ENCODE results near the gene DACT2.
"Not testable (repeated sequence)": the region's sequence is repeated elsewhere in the genome, so short reads cannot be mapped to it uniquely, and the experiment has no call there.

Gene DACT2

DNA sequence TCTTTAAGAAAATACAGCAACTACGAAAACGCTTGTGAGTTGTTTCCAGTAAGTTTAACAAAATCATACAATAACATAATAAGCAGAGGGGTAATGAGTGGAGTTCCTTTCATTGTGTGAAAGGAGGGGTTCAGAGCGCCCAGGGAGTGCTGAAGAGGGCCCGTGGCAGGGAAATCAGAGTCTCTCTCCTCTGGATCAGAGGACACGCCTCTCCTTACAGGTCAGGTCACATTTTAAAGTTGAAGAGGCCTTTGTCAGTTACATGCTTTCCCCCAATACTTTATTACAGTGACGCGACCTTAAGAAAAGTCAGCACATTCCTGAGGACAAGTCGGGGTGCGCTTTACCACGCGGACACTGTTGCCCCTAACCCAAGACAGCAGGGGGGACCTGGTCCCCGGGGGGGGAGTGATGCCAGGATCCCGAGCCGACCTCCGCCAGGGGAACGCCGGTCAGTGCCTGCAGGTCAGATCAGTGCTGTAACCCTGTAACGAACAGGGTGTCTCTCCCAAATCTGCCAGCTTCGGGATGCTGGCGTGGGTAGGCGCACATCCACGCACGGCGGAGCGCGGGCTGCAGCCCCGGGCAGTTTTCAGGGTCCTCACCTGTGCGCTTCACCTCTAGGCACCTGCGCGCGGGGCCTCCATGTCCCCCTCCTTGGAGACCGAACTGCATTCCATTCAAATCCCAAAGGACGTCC, 848 bp downstream of the DACT2 start:
- DNase-seq (ENCODE audit: low read depth) = no peak

DNA sequence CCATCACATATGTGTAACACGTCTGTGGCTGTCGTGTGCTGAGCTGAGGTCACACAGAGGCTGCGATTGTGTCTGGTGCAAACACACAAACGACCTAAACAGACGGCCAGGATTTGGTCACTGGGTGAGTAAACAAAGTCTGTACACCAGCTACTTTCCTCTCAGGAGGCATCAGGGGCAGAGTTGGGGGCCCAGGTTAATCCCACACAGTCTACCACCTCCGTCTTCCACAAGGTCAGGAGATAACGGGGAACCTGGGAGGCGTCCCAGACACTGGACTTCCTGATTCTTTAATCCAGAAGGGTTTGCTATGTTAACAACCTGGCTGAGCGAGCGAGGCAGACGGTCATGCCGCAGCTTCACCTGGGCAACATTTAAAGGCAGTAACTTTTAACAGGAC, 1.5 kb downstream of the DACT2 start:
- no peak for DNase-seq (ENCODE audit: low read depth)

DNA sequence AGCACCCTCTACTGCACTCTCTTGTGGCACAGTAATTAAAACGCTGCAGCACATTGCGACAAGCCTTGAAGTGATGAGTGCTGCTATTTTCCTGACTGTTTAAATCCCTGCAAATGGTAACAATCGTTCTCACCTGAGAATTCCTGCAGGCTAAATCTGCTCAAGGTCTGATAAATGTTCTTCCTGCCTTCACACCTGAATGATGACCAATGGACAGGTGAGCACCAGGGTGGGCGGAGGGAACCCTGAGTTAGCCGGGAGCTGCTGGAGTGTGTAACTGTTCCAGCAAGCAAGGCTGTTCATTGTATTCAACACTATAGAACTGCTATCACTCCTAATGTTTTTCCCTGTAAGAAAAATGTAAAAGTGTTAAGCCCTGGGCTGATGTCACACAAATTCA, 4.0 kb downstream of the DACT2 start:
- DNase-seq (ENCODE audit: low read depth) = no peak

DNA sequence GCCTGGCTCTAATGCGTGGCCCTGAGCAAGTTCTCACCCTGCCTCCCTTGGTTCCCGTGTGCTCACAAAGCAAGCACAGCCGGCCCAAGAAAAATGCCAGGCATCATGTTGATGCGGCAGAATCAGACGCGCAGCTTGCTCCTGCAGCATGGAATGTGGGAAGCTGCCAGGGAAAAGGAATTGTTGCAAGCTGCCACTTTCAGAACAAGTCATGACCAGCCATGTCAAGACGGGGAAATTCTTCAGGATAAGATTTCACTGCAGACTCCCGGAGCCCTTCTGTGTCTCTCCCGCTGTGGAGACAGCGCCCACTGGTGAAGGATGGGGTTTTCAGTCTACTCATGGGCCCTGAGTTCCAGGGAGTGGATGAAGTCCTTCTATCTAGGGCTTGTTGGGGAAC, 4.6 kb downstream of the DACT2 start:
- DNase-seq (ENCODE audit: low read depth) = peak; percentile 34

DNA sequence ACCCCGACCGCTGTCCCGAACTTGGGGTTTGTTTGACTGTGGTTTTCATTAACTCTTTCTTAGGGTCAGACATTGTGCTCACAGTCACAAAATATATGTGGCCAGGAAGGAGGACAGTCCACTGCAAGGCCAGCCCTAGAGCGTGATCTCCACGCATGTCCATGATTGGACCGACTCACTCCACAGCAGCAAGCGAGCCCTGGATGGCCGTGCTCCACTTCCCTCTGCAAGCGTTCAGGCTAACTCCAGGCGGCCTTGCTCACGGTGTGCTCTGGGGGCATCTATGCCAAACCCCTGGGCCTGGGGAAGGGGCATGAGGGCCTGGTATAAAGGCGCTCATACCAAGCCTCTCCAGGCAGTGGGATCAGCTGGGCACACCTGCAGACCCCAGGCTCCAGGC, 5.6 kb downstream of the DACT2 start:
- no peak for DNase-seq (ENCODE audit: low read depth)

DNA sequence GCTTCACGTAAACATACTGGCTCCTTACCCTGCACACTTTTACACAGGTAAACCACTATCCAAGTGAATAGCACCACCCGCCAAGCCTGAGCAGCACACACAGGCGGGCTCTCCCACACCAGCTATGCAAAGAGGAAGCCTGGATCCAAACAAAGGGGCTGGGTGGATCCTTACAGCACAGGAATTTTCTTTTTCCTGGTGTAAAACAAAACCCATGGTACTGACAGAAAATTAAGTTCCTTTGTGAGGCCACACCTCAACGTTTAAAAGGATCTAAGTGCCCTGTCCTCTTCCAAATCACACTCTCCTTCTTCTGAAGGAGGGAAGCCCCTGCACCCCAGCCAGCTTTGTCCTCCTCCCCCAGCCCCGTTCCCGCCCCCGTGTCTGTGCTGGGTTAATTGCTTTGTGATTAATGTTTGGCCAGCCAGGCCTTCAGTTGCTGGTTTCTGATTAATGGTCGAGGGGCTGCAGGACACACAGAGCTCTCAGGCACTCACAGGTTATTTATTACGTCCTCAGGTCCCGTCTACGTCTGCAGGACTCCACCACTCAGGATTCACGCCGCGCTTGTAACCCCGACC, 6.1 kb downstream of the DACT2 start:
- DNase-seq (ENCODE audit: low read depth) = no peak

DNA sequence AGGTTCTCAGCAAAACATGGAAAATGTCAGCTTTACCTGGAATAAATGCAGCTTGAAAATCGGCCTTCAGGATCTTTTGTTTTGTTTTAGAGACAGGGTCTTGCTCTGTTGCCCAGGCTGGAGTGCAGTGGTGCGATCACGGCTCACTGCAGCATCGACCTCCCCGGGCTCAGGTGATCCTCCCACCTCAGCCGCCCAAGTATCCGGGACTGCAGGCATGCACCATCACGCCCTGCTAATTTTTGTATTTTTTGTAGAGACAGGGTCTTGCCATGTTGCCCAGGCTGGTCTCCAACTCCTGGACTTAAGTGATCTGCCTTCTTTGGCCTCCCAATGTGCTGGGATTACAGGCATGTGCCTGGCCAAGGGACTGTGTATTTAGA, 7.5 kb downstream of the DACT2 start:
- not testable (repeated sequence) for DNase-seq (ENCODE audit: low read depth)

DNA sequence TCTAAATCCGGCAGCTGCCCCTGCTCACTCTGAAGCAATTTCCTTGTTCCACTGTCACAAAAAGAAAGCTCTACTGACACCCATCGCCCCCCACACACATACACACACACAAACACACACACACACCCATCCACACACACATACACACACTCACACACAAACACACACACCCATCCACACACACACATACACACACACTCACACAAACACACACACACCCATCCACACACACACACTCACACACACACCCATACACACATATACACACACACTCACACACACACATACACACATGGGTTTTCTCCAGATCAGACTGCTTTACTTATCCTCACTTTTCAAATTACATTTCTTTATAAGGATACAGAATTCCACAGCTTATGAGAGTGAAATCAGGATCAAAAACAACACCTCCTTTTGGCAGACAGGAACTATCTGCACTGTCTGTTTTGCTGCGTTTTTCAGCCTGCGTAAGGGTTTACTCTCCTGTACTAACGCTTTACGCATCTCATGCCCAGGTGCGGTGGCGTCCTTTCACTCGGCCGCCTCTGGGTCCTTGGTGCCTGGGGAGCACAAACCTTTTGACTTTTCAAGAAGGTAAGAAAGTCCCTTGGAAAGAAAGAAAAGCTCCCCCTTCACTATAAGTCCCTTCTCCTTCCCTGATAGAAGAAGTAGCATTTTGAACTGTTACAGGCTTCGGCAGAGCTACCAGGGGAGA, 8.0 kb downstream of the DACT2 start:
- DNase-seq (ENCODE audit: low read depth) = no peak

DNA sequence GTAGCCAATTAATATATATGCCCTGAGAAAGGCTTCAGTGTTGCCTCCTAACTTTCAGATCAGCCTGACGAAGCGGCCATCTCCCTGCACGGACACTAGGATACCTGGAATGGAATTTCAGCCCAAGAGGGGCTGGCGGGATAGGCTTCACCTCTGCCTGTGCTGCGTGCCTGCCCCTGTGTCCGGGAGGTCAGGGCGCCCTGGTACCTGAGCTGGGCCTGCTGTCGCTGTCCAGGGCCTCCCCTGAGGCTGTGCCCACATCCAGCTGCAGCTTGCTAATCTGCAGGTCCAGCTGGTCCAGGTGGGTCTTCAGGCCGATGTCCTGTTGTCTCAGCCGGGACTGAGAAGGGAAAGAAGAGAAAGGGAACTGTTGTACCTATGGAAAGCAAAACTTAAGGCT, 8.6 kb downstream of the DACT2 start:
- DNase-seq (ENCODE audit: low read depth) = no peak

DNA sequence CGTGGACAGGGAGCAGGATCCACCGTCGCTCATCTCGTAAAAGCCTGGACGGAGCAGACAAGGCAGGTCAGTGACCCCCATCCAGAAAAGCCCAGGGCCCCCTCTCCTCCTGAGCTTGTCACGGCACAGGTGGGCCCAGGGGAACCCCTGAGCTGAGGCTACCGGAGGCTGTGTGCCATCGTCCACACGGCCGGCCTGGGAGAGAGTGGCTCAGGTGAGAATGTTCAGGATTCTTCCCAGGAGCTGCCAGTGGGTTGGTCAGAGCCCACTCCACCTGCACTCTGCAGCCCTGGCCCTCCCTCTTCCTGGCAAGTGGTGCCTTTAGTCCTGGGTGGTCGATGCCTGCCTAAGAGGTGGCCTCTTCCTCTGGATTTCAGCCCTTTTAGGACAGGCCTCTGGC, 9.2 kb downstream of the DACT2 start:
- no peak for DNase-seq (ENCODE audit: low read depth)

DNA sequence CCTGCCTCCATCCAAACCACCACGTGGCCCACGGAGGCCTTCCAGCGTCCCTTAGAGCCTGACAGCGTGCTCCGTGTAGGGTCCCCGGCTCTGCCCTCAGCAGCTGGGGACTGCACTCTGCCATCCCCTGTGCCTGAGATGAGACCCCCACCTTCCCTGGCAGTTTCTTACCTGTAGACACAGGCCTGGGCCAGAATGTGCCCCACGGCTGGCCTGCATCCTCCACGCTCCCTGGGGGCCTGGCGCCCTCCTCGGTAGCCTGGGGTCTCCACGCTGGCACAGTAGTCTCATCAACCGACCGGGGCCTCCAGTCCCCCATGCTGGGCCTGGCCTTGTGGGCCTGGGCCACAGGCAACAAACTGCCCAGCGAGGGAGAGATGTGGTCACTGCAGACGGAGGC, 9.6 kb downstream of the DACT2 start:
- no peak for DNase-seq (ENCODE audit: low read depth)

DNA sequence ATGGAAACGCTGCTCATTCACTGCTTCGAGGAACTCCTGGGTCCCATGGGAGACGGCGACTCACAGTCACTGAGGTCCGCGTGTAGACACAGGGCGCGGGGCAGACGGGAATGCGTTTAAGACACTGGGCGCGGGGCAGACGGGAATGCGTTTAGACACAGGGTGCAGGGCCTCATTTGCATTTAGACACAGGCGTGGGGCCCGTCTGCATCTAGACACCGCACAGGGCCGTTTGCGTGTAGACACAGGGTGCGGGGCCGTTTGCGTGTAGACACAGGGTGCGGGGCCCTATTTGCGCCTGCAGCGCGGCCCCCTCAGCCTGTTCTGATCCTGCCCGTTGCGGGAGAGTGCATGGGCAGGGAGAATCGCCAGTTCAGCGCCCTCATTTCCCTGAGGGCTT, 10.4 kb downstream of the DACT2 start:
- no peak for DNase-seq (ENCODE audit: low read depth)

DNA sequence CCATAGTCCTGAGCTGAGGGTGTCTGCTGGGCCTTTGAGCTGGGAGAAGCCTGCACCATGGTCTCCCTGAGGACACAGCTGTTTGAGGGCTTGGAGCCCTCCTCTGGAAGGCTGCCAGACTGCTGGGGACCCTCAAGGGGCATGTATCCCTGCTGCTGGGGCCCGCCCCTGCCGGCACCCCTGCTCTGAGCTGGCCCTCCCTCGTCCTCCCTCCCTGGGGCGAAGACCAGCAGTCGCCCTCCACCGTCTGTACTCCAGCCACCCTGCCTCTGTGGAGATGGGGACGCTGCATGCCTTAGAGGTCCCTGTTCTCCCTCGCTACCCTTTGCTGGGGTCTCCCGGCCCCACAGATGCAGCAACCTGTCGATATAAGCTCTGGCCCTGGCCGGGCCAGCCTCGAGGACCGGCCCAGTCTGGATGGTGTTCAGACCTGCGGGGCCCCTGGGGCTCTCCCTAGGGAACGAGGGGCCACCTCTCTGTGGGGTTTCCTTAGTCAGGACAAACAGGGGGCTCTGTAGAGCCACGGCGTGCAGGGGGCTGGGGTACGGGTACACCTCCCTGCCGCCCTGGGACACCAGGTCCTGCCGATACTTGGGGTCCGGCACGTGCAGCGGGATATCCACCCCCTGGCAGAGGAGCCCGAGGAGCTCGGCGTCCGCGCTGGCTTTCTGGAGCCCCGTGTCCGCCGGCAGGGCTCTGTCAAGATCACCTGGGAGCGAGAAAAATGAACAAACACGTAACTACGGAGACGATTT, 11.0 kb downstream of the DACT2 start:
- no peak for DNase-seq (ENCODE audit: low read depth)

DNA sequence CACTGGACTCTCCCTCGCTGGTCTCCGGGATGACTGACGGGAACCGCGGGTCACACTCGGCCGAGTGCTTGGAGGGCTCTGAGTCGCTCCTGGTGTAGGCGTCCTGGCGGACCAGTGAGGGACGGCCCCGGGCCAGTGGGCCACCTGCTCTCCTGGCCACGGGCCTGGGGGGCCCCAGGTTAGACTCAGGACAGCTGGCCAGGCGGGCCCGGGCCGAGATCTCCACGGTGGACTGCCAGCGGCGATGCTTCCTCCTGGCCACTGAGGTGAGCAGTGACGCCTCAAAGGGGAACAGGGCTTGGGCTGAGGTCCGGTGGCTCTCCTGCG, 11.9 kb downstream of the DACT2 start:
- no peak for DNase-seq (ENCODE audit: low read depth)

DNA sequence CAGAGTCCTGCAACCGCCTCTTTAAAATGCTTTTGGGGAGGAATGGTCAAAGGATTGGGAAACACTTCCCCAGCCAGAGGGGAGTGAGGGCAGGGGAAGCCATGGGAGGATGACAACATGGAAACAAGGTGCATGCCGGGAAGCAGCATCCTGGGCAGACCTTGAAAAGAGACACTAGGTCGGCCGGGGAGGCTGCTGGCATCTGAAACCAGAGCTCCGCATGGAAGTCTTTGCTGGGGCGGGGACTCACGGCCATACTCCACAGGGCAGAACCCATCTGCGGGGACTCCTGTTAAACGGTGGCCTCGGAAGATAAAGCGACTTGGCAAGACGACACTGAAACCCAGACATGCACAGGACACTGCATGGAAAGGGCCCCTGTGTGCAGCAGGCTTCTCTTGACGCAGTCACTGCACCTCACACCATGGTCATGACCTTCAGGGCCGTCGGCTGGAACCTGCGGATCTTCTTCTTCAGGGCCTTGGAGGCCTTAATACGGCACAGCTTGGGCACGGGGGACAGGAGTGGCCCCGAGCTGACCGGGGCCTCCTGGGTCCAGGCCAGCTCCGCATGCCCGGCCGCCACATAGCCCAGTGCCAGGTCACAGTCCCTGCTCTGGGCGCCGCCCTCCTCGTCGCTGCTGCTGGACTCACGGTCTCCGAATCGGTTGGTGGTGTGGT, 12.4 kb downstream of the DACT2 start:
- DNase-seq (ENCODE audit: low read depth) = no peak

DNA sequence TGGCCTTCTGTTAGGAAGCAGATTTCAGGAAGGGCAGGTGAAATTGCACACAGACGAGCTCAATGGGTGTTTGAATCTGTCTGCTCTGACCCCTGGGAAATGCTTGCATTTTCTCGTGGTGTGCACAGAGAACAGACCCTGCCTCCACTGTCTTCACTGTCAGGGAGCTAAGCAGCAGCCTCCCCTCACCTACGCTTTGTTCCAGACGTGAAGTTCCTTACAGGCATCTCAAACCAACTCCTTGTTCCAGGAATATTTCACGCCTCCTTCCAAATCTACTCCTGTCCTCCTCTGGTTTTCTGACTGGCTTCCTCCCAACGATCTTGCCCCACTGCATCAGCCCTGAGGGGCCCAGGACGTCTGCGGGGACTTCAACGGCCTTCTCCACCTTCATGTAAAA, 13.7 kb downstream of the DACT2 start:
- no peak for DNase-seq (ENCODE audit: low read depth)

DNA sequence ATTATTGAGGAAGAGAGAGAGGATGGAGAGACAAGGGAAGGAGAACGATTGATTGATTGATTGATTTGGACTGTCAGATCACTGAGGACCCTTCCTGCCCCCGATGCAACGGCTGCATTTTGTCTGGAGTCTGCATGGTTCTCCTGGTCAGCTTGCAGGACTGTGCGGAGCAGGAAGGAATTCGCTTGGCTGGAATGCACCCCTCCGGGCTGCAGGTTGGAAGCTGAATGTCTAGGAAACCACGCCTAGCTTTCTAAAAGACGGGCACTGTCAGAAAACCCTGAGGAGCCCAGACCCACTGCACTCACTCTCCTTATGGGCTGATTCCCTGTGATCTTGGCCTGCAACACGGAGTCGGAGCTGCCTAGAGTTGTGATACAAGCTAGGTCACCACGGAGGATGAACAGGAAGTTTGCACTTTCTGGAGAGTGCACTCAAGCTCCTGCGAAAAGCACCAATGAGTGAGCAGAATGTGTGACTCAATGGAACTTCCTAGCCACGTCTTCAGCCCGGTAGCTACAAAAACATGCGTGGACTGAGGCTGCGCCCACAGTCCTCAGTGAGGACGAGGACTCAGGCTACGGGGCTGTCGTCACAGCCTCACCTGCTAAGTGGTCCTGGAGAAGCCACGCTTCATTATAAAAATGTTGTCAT, 14.4 kb downstream of the DACT2 start:
- DNase-seq (ENCODE audit: low read depth) = no peak

DNA sequence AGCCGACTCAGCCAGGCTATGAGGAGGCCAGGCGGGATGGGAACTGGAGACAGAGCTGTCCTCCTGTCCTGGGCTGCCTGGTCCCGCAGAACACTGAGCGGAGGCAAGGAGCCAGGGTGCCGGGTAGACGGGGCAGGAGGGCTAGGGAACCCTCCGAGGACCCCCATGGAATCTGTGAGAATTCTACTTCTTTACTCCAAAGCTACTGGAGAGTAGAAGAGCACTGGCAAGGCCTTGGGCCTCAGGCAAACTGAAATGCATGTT, 14.9 kb downstream of the DACT2 start:
- DNase-seq (ENCODE audit: low read depth) = no peak

DNA sequence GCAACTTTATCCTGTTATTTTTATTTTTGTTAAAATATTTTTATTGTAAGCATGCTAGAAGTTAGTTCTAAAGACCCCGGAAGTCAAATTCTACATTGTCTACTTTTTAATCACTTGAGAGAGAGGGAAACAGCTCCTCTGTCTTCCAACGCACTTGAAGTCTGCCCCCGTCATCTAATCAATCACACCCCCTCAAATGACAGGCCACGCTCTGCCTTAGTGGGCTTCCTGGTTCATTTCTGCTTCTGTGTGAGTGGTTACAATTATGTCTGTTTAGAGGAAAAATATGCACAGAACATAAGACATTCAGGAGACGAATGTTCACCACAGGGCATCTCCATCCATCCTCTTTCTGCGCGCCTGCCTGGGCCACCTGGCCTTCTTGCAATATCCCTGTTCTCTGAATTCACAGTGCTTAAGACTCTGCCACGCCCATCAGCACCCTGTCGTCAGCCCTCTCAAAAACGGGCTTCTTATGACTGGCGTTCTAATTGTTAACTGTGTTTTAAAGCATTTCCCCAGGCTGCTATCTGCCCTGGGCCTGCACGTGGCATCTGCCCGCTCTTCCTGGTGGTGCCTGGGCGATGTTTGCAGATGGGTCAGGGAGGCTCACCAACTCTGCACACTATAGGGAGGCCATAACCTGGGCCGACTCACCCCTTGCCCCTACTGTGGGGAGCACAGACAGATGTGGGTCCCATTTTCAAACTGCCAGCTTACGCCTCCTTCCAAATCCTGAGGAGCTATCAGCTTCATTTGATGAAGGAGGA, 15.4 kb downstream of the DACT2 start:
- no peak for DNase-seq (ENCODE audit: low read depth)

DNA sequence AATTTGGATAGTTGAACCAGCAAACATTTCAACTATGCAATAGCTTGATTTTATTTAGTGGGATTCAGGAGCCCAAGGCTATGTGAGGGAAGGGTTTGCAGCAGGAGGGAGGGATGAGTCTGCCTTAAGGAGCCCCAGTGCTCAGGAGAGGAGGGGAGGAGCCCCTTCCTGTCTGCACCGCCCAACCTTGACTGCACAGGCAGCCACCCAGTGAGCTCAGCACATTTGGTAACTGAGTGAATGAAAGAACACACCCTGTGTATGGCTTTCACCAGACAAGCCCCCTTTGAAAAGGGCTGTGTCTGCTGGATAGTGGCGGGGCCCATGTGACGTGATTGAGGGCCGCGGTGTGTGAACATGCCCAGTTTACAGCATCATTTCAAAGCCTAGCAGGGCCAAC, 17.0 kb downstream of the DACT2 start:
- DNase-seq (ENCODE audit: low read depth) = no peak

DNA sequence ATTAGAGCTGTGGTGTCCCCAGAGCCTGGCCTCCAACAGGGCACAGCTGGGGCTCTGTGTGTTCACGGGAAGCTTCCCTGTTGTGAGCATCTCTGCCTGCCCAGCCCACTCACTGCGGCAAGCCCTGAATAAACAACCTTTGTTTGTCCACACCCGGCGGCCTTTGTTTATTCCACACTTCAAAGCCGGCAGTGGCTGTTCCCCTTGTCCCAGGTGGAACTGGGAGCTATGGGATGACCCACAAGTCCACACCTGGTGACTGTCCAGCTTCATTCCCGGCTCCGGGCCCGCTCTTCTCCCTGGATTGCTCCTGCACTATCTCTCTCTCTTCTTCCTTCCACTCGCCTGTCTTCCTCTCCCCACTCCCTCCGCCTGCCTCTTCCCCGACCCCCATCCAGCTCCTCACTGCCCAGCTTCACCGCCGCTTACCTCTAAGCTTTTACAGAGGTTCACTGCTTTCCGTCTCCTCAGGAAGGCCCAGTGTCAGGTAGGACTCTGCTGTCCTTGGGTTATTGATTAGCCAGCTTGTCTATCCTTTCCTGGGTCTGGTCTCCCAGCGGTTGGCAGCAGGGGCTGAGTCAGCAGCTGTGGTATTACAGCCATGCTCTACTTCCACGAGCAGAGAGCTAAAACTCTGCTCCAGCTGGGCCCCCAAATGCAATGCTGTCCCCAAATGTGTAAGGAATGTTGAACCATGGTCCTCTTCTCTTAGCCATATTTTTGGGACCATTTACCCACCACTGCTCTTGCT, 17.8 kb downstream of the DACT2 start:
- DNase-seq (ENCODE audit: low read depth) = no peak

All from stromal cell of bone marrow (primary cell).